Thyroid gland (tissue), 4 donors: ENCODE measurements around the gene MTHFD1L. TPM values are rescaled to one million over a fixed set of nuclear protein-coding genes. Genes with fewer than 3 reads are reported as not detected.
A peak's percentile ranks its signal among the peaks of the same experiment; 100 is the strongest.
"Not testable (repeated sequence)": the region's sequence is repeated elsewhere in the genome, so short reads cannot be mapped to it uniquely, and the experiment has no call there.

Experiments
- DNase-seq, 2 donors: peaks; one replicate each; pipeline ENCODE4 v3.0.0-alpha.2; 2019
- H3K27ac ChIP-seq, 3 donors: fragments of 200-600 bp; sonication (generic); 1 replicate in 2 of 3; 2 replicates in 1 of 3; pipeline ENCODE4 v1.5.1; 2016 to 2019; ENCODE audit warnings: mild to moderate bottlenecking in 1 of 3, moderate library complexity in 1 of 3
- H3K27me3 ChIP-seq: fragments of 200-600 bp; sonication (generic); one replicate; pipeline ENCODE4 v1.5.1; 2019
- H3K36me3 ChIP-seq, 2 donors: fragments of 200-600 bp; sonication (generic); one replicate each; pipeline ENCODE4 v1.5.1; 2016 to 2019
- H3K4me1 ChIP-seq, 2 donors: fragments of 200-600 bp; sonication (generic); one replicate each; pipeline ENCODE4 v1.5.1; 2017 to 2019
- H3K4me3 ChIP-seq, 3 donors: fragments of 200-600 bp; sonication (generic); replicated peaks in 1 of 3; 1 replicate in 2 of 3; 2 replicates in 1 of 3; pipeline ENCODE4 v1.5.1; 2016; ENCODE audit warnings: mild to moderate bottlenecking in 1 of 3
- H3K9me3 ChIP-seq: fragments of 200-600 bp; sonication (generic); one replicate; pipeline ENCODE4 v1.5.1; 2017
- CTCF ChIP-seq, 6 experiments: fragments of 200-600 bp in 3 of 6; fragments of 450-650 bp in 3 of 6; sonication (generic) in 3 of 6; IDR thresholded peaks; one replicate each; pipeline ENCODE4 v1.5.1; 2016 to 2019; ENCODE audit warnings: antibody characterized with exemption in 6 of 6, mild to moderate bottlenecking in 2 of 6, inconsistent platforms in 1 of 6, moderate library complexity in 1 of 6
- POLR2A ChIP-seq, 2 donors: fragments of 450-650 bp; IDR thresholded peaks; one replicate each; pipeline ENCODE4 v1.6.1; 2017; ENCODE audit warnings: antibody characterized with exemption in 2 of 2, mild to moderate bottlenecking in 2 of 2, moderate library complexity in 1 of 2
- WGBS, 2 donors: methylation state at CpG; one replicate each; pipeline ENCODE4 v1.1.5; 2017; 5-methylcytosine and 5-hydroxymethylcytosine counted together
- intact Hi-C: fragments of 100-400 bp; cut with DNase I; formaldehyde crosslinking; loops from one replicate; pipeline ENCODE4 v1.15.1; 2023
- total RNA-seq, 4 donors: library from RNA; depleted of rRNA; stranded (reverse); fragments of >200 nt; gene quantifications; one replicate each; pipeline ENCODE4 v1.2.3, GENCODE V29; 2016

Gene MTHFD1L
- total RNA-seq, 4 donors from 2014 or later = 8.7 to 14.6 (median 11.0) TPM

GRCh38 chr6:151109869-151110575 lies 244.5 kb downstream of the MTHFD1L start:
- Histone ChIP-seq H3K36me3 (no peaks in the 10 kb centered on the region), H3K27ac (no peak overlapping the region), H3K9me3 (no peaks in the 10 kb centered on the region), H3K27me3 (no peaks in the 10 kb centered on the region), H3K4me1 (no peaks in the 10 kb centered on the region), H3K4me3 (no peak overlapping the region)
- intact Hi-C loops = no loop called here
- TF ChIP-seq POLR2A (IDR thresholded peaks at IDR 0.05) = no peak
- no peak for TF ChIP-seq CTCF (IDR thresholded peaks at IDR 0.05)
- no peak for DNase-seq
- WGBS, 2 donors = 85 to 86% methylated on average over 11 of the region's 11 CpGs

GRCh38 chr6:151110576-151110905 lies 245.0 kb downstream of the MTHFD1L start:
- 86 to 90% methylated on average over 4 of the region's 4 CpGs for WGBS, 2 donors
- no peaks in the 10 kb centered on the region for H3K4me1 ChIP-seq
- H3K27ac ChIP-seq = no peak overlapping the region
- TF ChIP-seq CTCF (IDR thresholded peaks at IDR 0.05) (no peak), POLR2A (IDR thresholded peaks at IDR 0.05) (no peak)
- H3K27me3 ChIP-seq = no peaks in the 10 kb centered on the region
- no peaks in the 10 kb centered on the region for H3K9me3 ChIP-seq
- H3K36me3 ChIP-seq = no peaks in the 10 kb centered on the region
- no peak for DNase-seq
- no peak overlapping the region for H3K4me3 ChIP-seq
- intact Hi-C loops = no loop called here

GRCh38 chr6:151111670-151112069 lies 246.2 kb downstream of the MTHFD1L start:
- H3K9me3 ChIP-seq = no peaks in the 10 kb centered on the region
- no peak overlapping the region for H3K27ac ChIP-seq
- no peaks in the 10 kb centered on the region for H3K4me1 ChIP-seq
- H3K27me3 ChIP-seq = no peaks in the 10 kb centered on the region
- WGBS, 2 donors = 72 to 78% methylated on average over 5 of the region's 5 CpGs
- no peak for TF ChIP-seq CTCF (IDR thresholded peaks at IDR 0.05)
- TF ChIP-seq POLR2A (IDR thresholded peaks at IDR 0.05) = no peak
- no peak for DNase-seq
- H3K36me3 ChIP-seq = no peaks in the 10 kb centered on the region
- intact Hi-C loops = no loop called here
- no peak overlapping the region for H3K4me3 ChIP-seq

GRCh38 chr6:151112130-151112529 lies 246.6 kb downstream of the MTHFD1L start:
- intact Hi-C loops = no loop called here
- no peak overlapping the region for H3K4me3 ChIP-seq
- no peaks in the 10 kb centered on the region for H3K27me3 ChIP-seq
- H3K9me3 ChIP-seq = no peaks in the 10 kb centered on the region
- DNase-seq = peak; percentile 5 to 9
- 58 to 63% methylated on average over 4 of the region's 4 CpGs for whole genome bisulfite sequencing, 2 donors
- H3K27ac ChIP-seq = no peak overlapping the region
- TF ChIP-seq POLR2A (IDR thresholded peaks at IDR 0.05) (no peak), CTCF (IDR thresholded peaks at IDR 0.05) (no peak)
- H3K36me3 ChIP-seq = no peaks in the 10 kb centered on the region
- H3K4me1 ChIP-seq = no peaks in the 10 kb centered on the region

GRCh38 chr6:151112884-151113283 lies 247.4 kb downstream of the MTHFD1L start:
- H3K27ac ChIP-seq, H3K9me3 ChIP-seq, DNase-seq, H3K4me1 ChIP-seq, intact Hi-C loops, H3K36me3 ChIP-seq, H3K27me3 ChIP-seq, H3K4me3 ChIP-seq: not testable (repeated sequence)
- WGBS, 2 donors = 75 to 84% methylated on average over 3 of the region's 3 CpGs
